ENCODE measurements around the gene MAU2. TPM values are rescaled to one million over a fixed set of nuclear protein-coding genes. Genes with fewer than 3 reads are reported as not detected.

MAU2 gene
- total and polyA plus RNA-seq, 4 donors = 7.5 to 31.0 (median 17.9) TPM

- Histone ChIP-seq H3K27ac (ENCODE audit: low read depth in 1 of 2, low read length in 2 of 2) (no peak overlapping the region), H3K4me3 (ENCODE audit: low read depth in 1 of 3, low read length in 3 of 3) (no peak overlapping the region), H3K9ac (ENCODE audit: low read depth in 1 of 2, low read length in 2 of 2) (no peak overlapping the region), H3K36me3 (ENCODE audit: control insufficient read depth in 4 of 4, insufficient read depth in 3 of 4, low read depth in 1 of 4, low read length in 3 of 4) (peaks cover 8 to 57% (median 14%) of the 10 kb centered on the region in 4 donors), H3K4me1 (ENCODE audit: control insufficient read depth in 4 of 4, insufficient read depth in 4 of 4, low read length in 3 of 4) (peaks cover 0 to 3% (median 1%) of the 10 kb centered on the region in 4 donors), H3K9me3 (ENCODE audit: control insufficient read depth in 4 of 4, low read length in 3 of 4) (no peaks in the 10 kb centered on the region), H3K27me3 (ENCODE audit: control insufficient read depth in 4 of 4, insufficient read depth in 4 of 4, low read length in 3 of 4) (no peaks in the 10 kb centered on the region)
- no peak for DNase-seq (ENCODE audit: low spot score)
- 87% methylated on average over 16 of the region's 16 CpGs for WGBS
- no peak for TF ChIP-seq FOXA1 (IDR thresholded peaks at IDR 0.05)
- no peak for TF ChIP-seq NR2F2 (IDR thresholded peaks at IDR 0.05)
- TF ChIP-seq JUND (IDR thresholded peaks at IDR 0.05) = no peak
- no peak for TF ChIP-seq RXRA (IDR thresholded peaks at IDR 0.05)
- TF ChIP-seq HNF4A (conservative IDR thresholded peaks at IDR 0.05) = no peak
- TF ChIP-seq RAD21 (IDR thresholded peaks at IDR 0.05) = no peak
- no peak for TF ChIP-seq TAF1 (conservative IDR thresholded peaks at IDR 0.05)
- no peak for TF ChIP-seq FOXA2 (IDR thresholded peaks at IDR 0.05)
- TF ChIP-seq SP1 (IDR thresholded peaks at IDR 0.05) = no peak
- no peak for TF ChIP-seq ATF3 (IDR thresholded peaks at IDR 0.05)
- no peak for TF ChIP-seq HNF4G (IDR thresholded peaks at IDR 0.05)
- TF ChIP-seq ZBTB33 (IDR thresholded peaks at IDR 0.05) = no peak
- no peak for TF ChIP-seq REST (IDR thresholded peaks at IDR 0.05)
- TF ChIP-seq YY1 (IDR thresholded peaks at IDR 0.05) = no peak
- no peak for TF ChIP-seq GABPA (IDR thresholded peaks at IDR 0.05 in 1 of 2, conservative IDR thresholded peaks at IDR 0.05 in 1 of 2)
- TF ChIP-seq CTCF (IDR thresholded peaks at IDR 0.05; ENCODE audit: low read depth, low read length, missing input control) = no peak
- TF ChIP-seq EGR1 (IDR thresholded peaks at IDR 0.05; ENCODE audit: low read depth in 2 of 2) = no peak
- no peak for TF ChIP-seq MAX (IDR thresholded peaks at IDR 0.05)
These were observed 40.1 kb upstream of the MAU2 start for GRCh38 chr19:19280561-19280960.
